Osteoblast (primary cell): ENCODE results near the gene PPIL3. TPM values are rescaled to one million over a fixed set of nuclear protein-coding genes. Genes with fewer than 3 reads are reported as not detected.

ENCODE experiments used
- DNase-seq: peaks from one replicate; pipeline ENCODE4 v3.0.0; 2011; ENCODE audit warnings: low spot score, mixed read lengths; ENCODE audit not compliant: insufficient read length; ENCODE audit errors: missing footprints
- H2AFZ ChIP-seq: 2 replicates; pipeline ENCODE4 v1.6.0; 2011; ENCODE audit warnings: mild to moderate bottlenecking, low read length
- H3K27ac ChIP-seq: 2 replicates; pipeline ENCODE4 v1.5.1; 2011; ENCODE audit warnings: mild to moderate bottlenecking, low read depth, low read length, moderate library complexity
- H3K27me3 ChIP-seq: 2 replicates; pipeline ENCODE4 v1.6.0; 2012; ENCODE audit warnings: mild to moderate bottlenecking, control low read depth, inconsistent platforms, low read length, moderate library complexity; ENCODE audit not compliant: insufficient read depth
- H3K36me3 ChIP-seq: 2 replicates; pipeline ENCODE4 v1.5.1; 2011; ENCODE audit warnings: mild to moderate bottlenecking, low read length, control low read depth, moderate library complexity; ENCODE audit not compliant: insufficient read depth
- H3K4me1 ChIP-seq: 2 replicates; pipeline ENCODE4 v1.5.1; 2011; ENCODE audit warnings: mild to moderate bottlenecking, low read length, control low read depth, moderate library complexity; ENCODE audit not compliant: insufficient read depth
- H3K4me2 ChIP-seq: 2 replicates; pipeline ENCODE4 v1.6.0; 2011; ENCODE audit warnings: mild to moderate bottlenecking, low read length; ENCODE audit not compliant: insufficient read depth
- H3K4me3 ChIP-seq: fragments of 200-600 bp; sonication (generic); 3 replicates; pipeline ENCODE4 v1.5.1; 2012; ENCODE audit warnings: mild to moderate bottlenecking, low read length, inconsistent platforms; ENCODE audit not compliant: insufficient read depth
- H3K79me2 ChIP-seq: 2 replicates; pipeline ENCODE4 v1.6.0; 2012; ENCODE audit warnings: mild to moderate bottlenecking, low read length, control low read depth, inconsistent platforms; ENCODE audit not compliant: insufficient read depth
- H3K9me3 ChIP-seq: 2 replicates; pipeline ENCODE4 v1.5.1; 2011; ENCODE audit warnings: low read depth, low read length, control low read depth
- H4K20me1 ChIP-seq: 2 replicates; pipeline ENCODE4 v1.6.0; 2012; ENCODE audit warnings: mild to moderate bottlenecking, low read length, control low read depth; ENCODE audit not compliant: insufficient read depth
- CTCF ChIP-seq: IDR thresholded peaks from 2 replicates; pipeline ENCODE4 v1.5.1; 2011; ENCODE audit warnings: mild to moderate bottlenecking, low read depth, low read length, moderate library complexity; ENCODE audit errors: extremely low read depth
- total RNA-seq: library from RNA; depleted of rRNA; stranded (reverse); fragments of >200 nt; gene quantifications from 2 replicates; pipeline ENCODE4 v1.2.3, GENCODE V29; 2012

The PPIL3 gene
- total RNA-seq, 1 donor: 45.2 TPM

GRCh38 chr2:200834701-200835100 is 54.2 kb downstream of the PPIL3 start:
- H3K4me3 ChIP-seq: no peak overlapping the region

DNA sequence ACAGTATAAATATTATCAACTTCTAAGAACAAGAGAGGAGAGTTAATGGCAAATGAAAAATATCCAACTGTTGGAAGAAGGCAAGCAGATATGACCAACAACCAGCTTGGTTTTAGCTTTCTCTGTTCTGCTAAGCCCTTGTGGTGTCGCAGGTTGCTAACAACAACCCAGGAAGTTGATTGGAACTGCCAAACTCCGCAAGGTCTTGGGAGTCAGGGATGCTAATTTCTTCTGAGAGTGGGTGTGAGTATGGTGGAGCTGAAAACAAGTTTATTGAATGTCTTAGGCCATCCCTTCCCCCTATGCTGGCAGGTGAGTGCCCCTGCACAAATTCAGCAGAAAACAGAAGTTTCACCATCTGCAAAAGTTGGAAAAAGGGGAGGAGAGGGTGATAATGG is 59.6 kb downstream of the PPIL3 start:
- Histone ChIP-seq H3K79me2 (no peaks in the 10 kb centered on the region), H3K4me2 (no peak overlapping the region), H3K27me3 (no peaks in the 10 kb centered on the region), H3K4me3 (no peak overlapping the region), H3K36me3 (peaks cover 3% of the 10 kb centered on the region), H4K20me1 (no peaks in the 10 kb centered on the region), H2AFZ (no peak overlapping the region), H3K9me3 (no peaks in the 10 kb centered on the region), H3K4me1 (no peaks in the 10 kb centered on the region), H3K27ac (no peak overlapping the region)
- no peak for TF ChIP-seq CTCF
- no peak for DNase-seq

More at GRCh38 chr2:200834701-200835100, 54.2 kb downstream of the PPIL3 start:
- Histone ChIP-seq H3K27ac (no peak overlapping the region), H3K27me3 (no peaks in the 10 kb centered on the region), H2AFZ (no peak overlapping the region), H3K36me3 (no peaks in the 10 kb centered on the region), H4K20me1 (no peaks in the 10 kb centered on the region), H3K4me1 (no peaks in the 10 kb centered on the region), H3K79me2 (no peaks in the 10 kb centered on the region), H3K9me3 (no peaks in the 10 kb centered on the region), H3K4me2 (no peak overlapping the region)
- DNase-seq: no peak
- TF ChIP-seq CTCF: no peak

GRCh38 chr2:200828572-200829257 is 60.2 kb downstream of the PPIL3 start:
- no peak for TF ChIP-seq CTCF
- H3K4me2 ChIP-seq: no peak overlapping the region
- H3K27me3 ChIP-seq: no peaks in the 10 kb centered on the region
- no peaks in the 10 kb centered on the region for H3K4me1 ChIP-seq
- H3K4me3 ChIP-seq: no peak overlapping the region
- DNase-seq: no peak
- H4K20me1 ChIP-seq: no peaks in the 10 kb centered on the region
- H3K36me3 ChIP-seq: peaks cover 9% of the 10 kb centered on the region
- no peak overlapping the region for H2AFZ ChIP-seq
- no peaks in the 10 kb centered on the region for H3K9me3 ChIP-seq
- H3K27ac ChIP-seq: no peak overlapping the region
- no peaks in the 10 kb centered on the region for H3K79me2 ChIP-seq

GRCh38 chr2:200828104-200828503 is 60.8 kb downstream of the PPIL3 start:
- no peak overlapping the region for H2AFZ ChIP-seq
- H3K9me3 ChIP-seq: no peaks in the 10 kb centered on the region
- peaks cover 9% of the 10 kb centered on the region for H3K36me3 ChIP-seq
- H3K4me2 ChIP-seq: no peak overlapping the region
- H3K4me3 ChIP-seq: no peak overlapping the region
- TF ChIP-seq CTCF: no peak
- DNase-seq: no peak
- H3K27ac ChIP-seq: no peak overlapping the region
- no peaks in the 10 kb centered on the region for H4K20me1 ChIP-seq
- no peaks in the 10 kb centered on the region for H3K79me2 ChIP-seq
- no peaks in the 10 kb centered on the region for H3K27me3 ChIP-seq
- no peaks in the 10 kb centered on the region for H3K4me1 ChIP-seq
